Spinal cord (tissue), 10 donors: Measurements from ENCODE around the gene FHL1. TPM values are rescaled to one million over a fixed set of nuclear protein-coding genes. Genes with fewer than 3 reads are reported as not detected.
"Not testable (repeated sequence)": the region's sequence is repeated elsewhere in the genome, so short reads cannot be mapped to it uniquely, and the experiment has no call there.

Experiments
- DNase-seq, 6 donors: peaks; one replicate each; pipeline versions ENCODE4 v3.0.0 to v3.0.0-alpha.2; 2013 to 2015; ENCODE audit warnings: low spot score in 6 of 6, low read depth in 4 of 6
- H3K27ac ChIP-seq: one replicate; pipeline ENCODE4 v1.5.1; 2013; ENCODE audit warnings: low read depth, low read length, control low read depth
- H3K27me3 ChIP-seq: one replicate; pipeline ENCODE4 v1.6.1; 2013; ENCODE audit warnings: low read length; ENCODE audit not compliant: control insufficient read depth, insufficient read depth
- H3K36me3 ChIP-seq: one replicate; pipeline ENCODE4 v1.6.1; 2013; ENCODE audit warnings: low read length; ENCODE audit not compliant: control insufficient read depth, insufficient read depth
- H3K4me1 ChIP-seq: one replicate; pipeline ENCODE4 v1.6.1; 2013; ENCODE audit warnings: low read length; ENCODE audit not compliant: control insufficient read depth, insufficient read depth
- H3K4me3 ChIP-seq: one replicate; pipeline ENCODE4 v1.5.1; 2013; ENCODE audit warnings: low read depth, low read length, control low read depth
- H3K9me3 ChIP-seq: one replicate; pipeline ENCODE4 v1.6.1; 2013; ENCODE audit warnings: low read length; ENCODE audit not compliant: control insufficient read depth, insufficient read depth
- WGBS: methylation state at CpG from one replicate; pipeline ENCODE4 v1.1.5; 2013; ENCODE audit warnings: missing lambda C conversion rate; ENCODE audit not compliant: insufficient coverage; 5-methylcytosine and 5-hydroxymethylcytosine counted together
- long read RNA-seq, 4 donors: transcript quantifications; one replicate each; lab custom pipeline, GENCODE V29; 2026
- polyA plus RNA-seq, 2 donors: library from polyadenylated mRNA; unstranded; fragments of 120-200 nt; gene quantifications; one replicate each; pipeline ENCODE4 v1.2.1, GENCODE V29; 2013; ENCODE audit not compliant: insufficient read length in 2 of 2
- total RNA-seq, 2 donors: library from RNA; depleted of rRNA in 1 of 2; stranded (reverse); fragments of 120-200 nt in 1 of 2; fragments of >200 nt in 1 of 2; gene quantifications; one replicate each; pipeline versions ENCODE4 v1.2.3 to v1.2.4, GENCODE V29; 2013 to 2014
- donor health status: healthy.

Gene FHL1
- total RNA-seq = 100 to 1,000 TPM; 178 to 187 TPM
- polyA plus RNA-seq = 100 to 1,000 TPM; 375 to 429 TPM
- long read RNA-seq, donor 1, transcript FHL1-207 (8 exons, 2,706 nt) = minor isoform, 35 of 120 reads
- long read RNA-seq, donor 1, transcript FHL1-205 (7 exons, 2,441 nt) = major isoform, 58 of 120 reads
- long read RNA-seq, donor 1, partial matches to known transcripts = 8 of 120 reads
- long read RNA-seq, donor 1, other reads (novel, unspliced or antisense) = 11 of 120 reads
- long read RNA-seq, donor 2, transcript FHL1-205 (7 exons, 2,441 nt) = major isoform, 43 of 64 reads
- long read RNA-seq, donor 2, transcript FHL1-207 (8 exons, 2,706 nt) = minor isoform, 12 of 64 reads
- long read RNA-seq, donor 2, transcript FHL1-219 (6 exons, 2,178 nt) = minor isoform, 5 of 64 reads
- long read RNA-seq, donor 2, partial matches to known transcripts = 0 of 64 reads
- long read RNA-seq, donor 2, other reads (novel, unspliced or antisense) = 0 of 64 reads
- long read RNA-seq, donor 3, transcript FHL1-207 (8 exons, 2,706 nt) = minor isoform, 16 of 97 reads
- long read RNA-seq, donor 3, transcript FHL1-205 (7 exons, 2,441 nt) = major isoform, 35 of 97 reads
- long read RNA-seq, donor 3, partial matches to known transcripts = 29 of 97 reads
- long read RNA-seq, donor 3, other reads (novel, unspliced or antisense) = 5 of 97 reads
- long read RNA-seq, donor 4, transcript FHL1-205 (7 exons, 2,441 nt) = major isoform, 66 of 77 reads
- long read RNA-seq, donor 4, partial matches to known transcripts = 7 of 77 reads
- long read RNA-seq, donor 4, other reads (novel, unspliced or antisense) = 0 of 77 reads

DNA sequence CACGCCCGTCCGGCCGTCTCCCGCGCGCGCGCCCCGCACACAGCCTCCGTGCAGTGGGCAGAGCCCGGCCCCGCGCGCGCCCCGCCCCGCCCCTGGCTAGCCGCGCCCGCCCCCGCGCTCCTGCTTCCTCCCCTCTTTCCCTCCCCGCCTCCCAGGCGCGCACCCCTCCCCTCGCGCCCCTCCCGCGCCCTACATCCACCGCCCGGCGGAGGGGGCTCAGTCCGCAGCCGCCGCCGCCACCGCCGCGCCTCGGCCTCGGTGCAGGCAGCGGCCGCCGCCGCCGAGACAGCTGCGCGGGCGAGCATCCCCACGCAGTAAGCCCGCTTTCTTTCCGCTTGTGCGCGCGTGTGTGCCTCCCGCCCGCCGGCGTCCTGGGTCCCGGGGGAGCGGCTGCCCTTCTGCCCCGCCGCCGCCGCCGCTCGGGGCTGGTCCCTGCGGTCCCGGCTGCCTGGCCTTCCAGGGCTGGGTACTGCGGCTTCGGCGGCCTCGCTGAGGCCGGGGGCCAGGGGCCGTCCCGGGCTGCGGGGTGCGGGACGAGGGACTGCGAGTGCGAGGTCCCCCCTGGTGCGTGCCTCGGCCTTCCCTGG lies at the start of gene FHL1:
Gene FHL1, plus strand, starts transcription at position 219 of the 587 bp plus-strand sequence.
- 21% methylated on average over 63 of the region's 84 CpGs for WGBS
- Histone ChIP-seq H3K27me3 (no peaks in the 10 kb centered on the region), H3K4me3 (peak within 1 kb of the TSS; percentile 51), H3K36me3 (no peaks in the 10 kb centered on the region), H3K4me1 (peaks cover 5% of the 10 kb centered on the region), H3K27ac (peak within 1 kb of the TSS; percentile 57), H3K9me3 (no peaks in the 10 kb centered on the region)
- DNase-seq = peak in 3 of 6 donors; percentile 32 to 86 (median 52)

DNA sequence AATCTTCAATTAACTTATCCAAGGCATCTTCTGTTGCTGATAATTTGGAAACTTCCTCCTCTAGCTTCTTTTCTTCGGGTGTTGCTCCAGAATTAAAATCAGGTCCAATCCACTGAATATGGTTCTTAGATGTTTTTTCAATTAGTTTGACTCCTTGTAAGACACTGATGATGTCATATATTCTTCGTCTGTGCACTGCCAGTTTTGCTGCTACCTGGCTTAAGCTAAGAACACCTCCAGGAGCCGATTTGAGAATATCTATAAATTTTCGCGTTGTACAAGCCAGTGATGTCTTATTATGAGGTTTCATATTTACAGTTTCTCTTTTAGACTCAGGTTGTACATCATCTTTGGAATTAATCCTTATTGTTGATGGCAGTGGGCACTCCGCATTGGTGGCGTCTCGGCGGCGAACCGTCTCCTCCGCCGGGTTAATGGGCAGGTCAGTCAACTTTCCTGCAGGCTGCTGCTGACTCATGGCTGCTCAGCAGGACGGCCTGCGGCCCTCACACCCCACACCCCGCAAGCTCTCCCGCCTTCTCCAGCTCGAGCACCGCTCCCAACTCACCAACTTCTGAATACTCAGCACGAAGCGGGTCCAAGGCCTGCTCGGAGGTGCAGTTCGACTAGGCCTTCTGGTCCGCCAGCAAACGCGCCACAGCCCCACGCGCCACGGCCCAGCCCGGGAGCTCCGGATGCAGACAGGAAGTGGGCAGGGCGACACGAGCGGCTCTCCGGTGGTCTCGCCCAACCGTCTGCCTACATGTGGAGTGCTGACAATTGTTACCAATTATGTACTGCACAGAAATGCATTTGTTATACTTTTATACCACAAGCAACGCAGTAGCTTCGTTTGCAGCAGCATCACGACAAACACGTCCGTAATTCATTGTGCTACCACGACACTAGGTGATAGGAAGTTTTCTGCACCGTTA lies 49.2 kb upstream of the FHL1 start:
- Histone ChIP-seq H3K4me1 (no peaks in the 10 kb centered on the region), H3K9me3 (peaks cover 2% of the 10 kb centered on the region), H3K4me3 (no peak overlapping the region), H3K36me3 (no peaks in the 10 kb centered on the region), H3K27me3 (no peaks in the 10 kb centered on the region), H3K27ac (no peak overlapping the region)
- 82% methylated on average over 28 of the region's 44 CpGs for WGBS
- no peak for DNase-seq

DNA sequence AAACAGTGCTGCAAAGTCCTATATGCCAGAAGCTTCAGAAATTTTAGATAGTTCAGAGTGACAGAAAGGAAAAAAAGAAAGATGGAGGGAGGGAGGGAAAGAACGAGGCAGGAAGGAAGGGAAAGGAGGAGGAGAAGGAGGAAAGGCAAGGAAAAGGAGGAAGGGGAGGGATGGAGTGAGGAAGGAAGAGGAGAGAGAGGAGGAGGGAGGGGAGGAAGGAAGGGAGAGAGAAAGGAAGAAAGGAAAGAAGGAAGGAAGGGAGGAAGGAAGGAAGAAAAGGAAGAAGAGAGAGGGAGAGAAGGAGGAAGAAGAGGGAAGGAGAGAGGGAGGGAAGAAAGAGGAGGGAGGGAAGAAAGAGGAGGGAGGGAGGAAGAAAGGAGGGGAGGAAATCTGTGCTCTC lies 42.4 kb upstream of the FHL1 start:
- Histone ChIP-seq H3K36me3 (no peaks in the 10 kb centered on the region), H3K4me3 (no peak overlapping the region), H3K4me1 (no peaks in the 10 kb centered on the region), H3K27me3 (no peaks in the 10 kb centered on the region), H3K9me3 (no peaks in the 10 kb centered on the region), H3K27ac (no peak overlapping the region)
- WGBS = 31% methylated on average over 1 of the region's 1 CpG
- no peak for DNase-seq

DNA sequence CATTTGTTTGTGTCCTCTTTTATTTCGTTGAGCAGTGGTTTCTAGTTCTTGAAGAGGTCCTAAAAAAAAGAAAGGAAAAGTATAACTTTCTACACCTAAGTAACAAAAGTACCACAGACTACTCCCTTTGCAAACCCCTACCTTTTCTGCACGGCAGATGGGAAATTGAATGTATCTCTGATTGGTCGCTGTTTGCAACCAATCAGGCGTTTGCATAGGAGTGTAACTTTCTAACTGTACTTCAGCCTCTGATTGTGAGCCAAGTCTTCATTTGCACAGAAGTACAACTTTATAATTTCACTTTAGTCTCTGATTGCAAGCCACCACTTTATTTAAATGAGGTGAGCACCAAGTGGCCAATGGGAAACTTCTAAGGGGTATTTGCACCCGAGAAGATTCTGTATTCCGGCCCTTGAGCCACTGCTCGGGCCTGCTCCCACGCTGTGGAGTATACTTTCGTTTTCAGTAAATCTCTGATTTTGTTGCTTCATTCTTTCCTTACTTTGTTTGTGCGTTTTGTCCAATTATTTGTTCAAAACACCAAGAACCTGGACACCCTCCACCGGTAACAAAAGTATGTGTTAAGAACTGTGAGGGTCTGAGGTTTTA lies 40.3 kb upstream of the FHL1 start:
- no peaks in the 10 kb centered on the region for H3K9me3 ChIP-seq
- H3K27ac ChIP-seq = no peak overlapping the region
- H3K4me1 ChIP-seq = no peaks in the 10 kb centered on the region
- no peaks in the 10 kb centered on the region for H3K36me3 ChIP-seq
- no peak for DNase-seq
- 93% methylated on average over 3 of the region's 11 CpGs for WGBS
- no peaks in the 10 kb centered on the region for H3K27me3 ChIP-seq
- no peak overlapping the region for H3K4me3 ChIP-seq

DNA sequence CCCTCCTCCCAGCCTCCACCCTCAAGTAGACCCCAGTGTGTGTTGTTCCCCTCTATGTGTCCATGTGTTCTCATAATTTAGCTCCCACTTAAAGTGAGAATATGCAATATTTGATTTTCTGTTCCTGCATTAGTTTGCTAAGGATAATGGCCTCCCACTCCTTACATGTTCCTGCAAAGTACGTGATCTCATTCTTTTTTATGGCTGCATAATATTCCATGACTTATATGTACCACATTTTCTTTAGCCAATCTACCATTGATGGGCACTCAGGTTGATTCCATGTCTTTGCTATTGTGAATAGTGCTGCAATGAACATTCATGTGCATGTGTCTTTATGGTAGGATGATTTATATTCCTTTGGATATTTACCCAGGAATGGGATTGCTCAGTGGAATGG lies 38.4 kb upstream of the FHL1 start:
- not testable (repeated sequence) for H3K36me3 ChIP-seq, H3K27me3 ChIP-seq, H3K4me3 ChIP-seq, H3K4me1 ChIP-seq, H3K27ac ChIP-seq, DNase-seq, H3K9me3 ChIP-seq
- no CpG with 5 or more reads among the region's 1 CpG for WGBS

DNA sequence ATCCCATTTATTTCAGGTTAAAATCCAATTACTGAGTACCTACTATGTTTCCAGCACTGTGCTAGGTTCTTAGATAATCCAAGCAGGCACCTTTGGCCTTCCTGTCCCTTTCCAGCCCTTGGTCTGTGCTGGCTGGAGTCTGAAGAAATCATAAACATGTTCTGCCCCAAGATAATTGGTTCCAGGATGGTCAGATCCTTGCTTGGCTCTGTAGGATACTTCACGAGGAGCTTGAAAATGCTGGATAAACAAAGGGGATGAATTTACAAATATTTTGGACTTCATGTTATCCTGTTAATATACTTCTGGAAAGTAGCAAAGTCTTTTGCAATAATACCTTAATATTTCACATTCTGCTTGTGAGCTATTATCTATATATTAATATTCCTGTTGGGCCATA lies 35.0 kb upstream of the FHL1 start:
- WGBS = no CpG with 5 or more reads among the region's 1 CpG
- Histone ChIP-seq H3K27me3 (no peaks in the 10 kb centered on the region), H3K4me1 (no peaks in the 10 kb centered on the region), H3K4me3 (no peak overlapping the region), H3K27ac (no peak overlapping the region), H3K36me3 (no peaks in the 10 kb centered on the region), H3K9me3 (no peaks in the 10 kb centered on the region)
- no peak for DNase-seq

DNA sequence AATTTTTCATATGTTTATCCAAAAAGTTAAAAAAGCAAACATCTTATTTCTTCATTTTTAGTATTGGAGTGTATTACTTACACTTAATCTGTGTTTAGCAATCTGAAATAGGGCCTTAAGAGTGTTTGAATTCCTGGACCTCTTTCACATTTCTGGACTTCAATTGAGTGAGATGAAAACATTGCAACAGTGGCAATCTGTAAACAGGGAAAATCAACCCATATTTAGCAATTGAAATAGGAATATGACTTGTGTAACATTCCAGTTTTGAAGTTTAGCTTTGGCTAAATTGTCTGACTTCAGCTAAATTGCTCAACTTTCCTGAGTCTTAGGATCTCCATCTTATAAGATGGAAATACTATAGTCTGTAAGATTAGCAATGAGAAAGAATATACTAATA lies 34.6 kb upstream of the FHL1 start:
- H3K27me3 ChIP-seq = no peaks in the 10 kb centered on the region
- no peak for DNase-seq
- H3K36me3 ChIP-seq = no peaks in the 10 kb centered on the region
- no peak overlapping the region for H3K27ac ChIP-seq
- H3K9me3 ChIP-seq = no peaks in the 10 kb centered on the region
- no peaks in the 10 kb centered on the region for H3K4me1 ChIP-seq
- no peak overlapping the region for H3K4me3 ChIP-seq

DNA sequence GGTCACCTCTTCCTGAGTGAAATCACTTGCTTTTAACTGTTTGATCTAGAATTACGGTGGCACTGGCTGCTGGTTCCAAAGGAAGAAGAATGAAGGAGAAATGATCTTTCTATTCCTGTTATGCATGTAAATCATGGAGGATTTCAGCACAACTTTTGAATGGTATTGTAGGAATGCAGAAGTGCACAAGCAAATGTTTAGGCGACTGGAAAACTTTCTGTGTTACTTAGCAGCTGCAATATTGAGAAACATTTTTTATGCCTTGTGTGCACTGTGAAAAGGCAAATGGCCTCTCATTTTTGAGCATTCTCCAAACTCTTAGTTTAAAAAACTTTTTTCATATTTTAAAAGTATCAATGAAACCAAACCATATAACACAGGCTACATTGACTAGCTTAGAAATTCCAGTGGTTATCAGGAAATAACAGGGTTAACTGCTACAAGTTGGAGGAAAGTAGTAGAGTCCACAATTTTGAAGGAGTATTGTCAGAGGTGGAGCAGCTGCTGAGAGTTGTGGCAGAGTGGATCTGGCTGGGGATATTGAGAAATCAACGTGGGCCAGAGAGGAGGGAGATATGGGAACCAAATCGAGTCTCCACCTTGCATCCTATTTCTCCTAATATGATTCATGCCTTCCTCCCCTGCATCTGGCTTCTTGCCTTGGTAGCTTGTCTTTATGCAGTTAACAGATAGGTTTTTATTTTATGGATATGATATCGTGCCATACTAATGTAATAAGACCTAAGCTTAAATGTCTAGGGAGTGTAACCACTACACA lies 32.0 kb upstream of the FHL1 start:
- WGBS = 88% methylated on average over 1 of the region's 5 CpGs
- H3K36me3 ChIP-seq = no peaks in the 10 kb centered on the region
- no peaks in the 10 kb centered on the region for H3K9me3 ChIP-seq
- no peak for DNase-seq
- H3K27me3 ChIP-seq = no peaks in the 10 kb centered on the region
- no peaks in the 10 kb centered on the region for H3K4me1 ChIP-seq
- no peak overlapping the region for H3K4me3 ChIP-seq
- H3K27ac ChIP-seq = no peak overlapping the region
